ENCODE data around the gene HOXA9. TPM values are rescaled to one million over a fixed set of nuclear protein-coding genes. Genes with fewer than 3 reads are reported as not detected.

HOXA9 gene
- total and polyA plus RNA-seq, 3 experiments from 2014 or later, result not detected

GRCh38 chr7:27126596-27127327 lies 38.6 kb downstream of the HOXA9 start:
- H3K36me3 ChIP-seq (ENCODE audit: insufficient read depth, low read length), result no peaks in the 10 kb centered on the region
- Mint-ChIP-seq H3K9me3 (no peaks in the 10 kb centered on the region), H3K27me3 (peaks cover 32 to 65% of the 10 kb centered on the region in 2 donors), H3K4me3 (peak overlapping the region in 1 of 7 donors; percentile 36), H3K27ac (peak overlapping the region in 1 of 8 donors; percentile 18), H3K4me1 (peaks cover 0 to 3% (median 0%) of the 10 kb centered on the region in 3 donors), H3K36me3 (no peaks in the 10 kb centered on the region)
- CTCF ChIA-PET, result interaction anchor here (0.8 kb wide), 1 partner anchor 24 kb away, joined by 3 read pairs; no protein-coding TSS in a partner anchor
- DNase-seq, result no peak
- H3K9me3 ChIP-seq (ENCODE audit: low read length), result no peaks in the 10 kb centered on the region
- POLR2A ChIA-PET, result no interaction called here
- H3K4me1 ChIP-seq (ENCODE audit: insufficient read depth, low read length), result peaks cover 6% of the 10 kb centered on the region
- H3K4me3 ChIP-seq (ENCODE audit: low read length), result no peak overlapping the region
- H3K27me3 ChIP-seq (ENCODE audit: insufficient read depth, low read length, poor library complexity, severe bottlenecking), result peaks cover 5% of the 10 kb centered on the region
- H3K27ac ChIP-seq (ENCODE audit: low read depth, low read length), result no peak overlapping the region

GRCh38 chr7:27125986-27126394 lies 39.3 kb downstream of the HOXA9 start:
- CTCF ChIA-PET, result no interaction called here
- Histone ChIP-seq H3K9me3 (ENCODE audit: low read length) (no peaks in the 10 kb centered on the region), H3K4me1 (ENCODE audit: insufficient read depth, low read length) (peaks cover under 1% of the 10 kb centered on the region), H3K27me3 (ENCODE audit: insufficient read depth, low read length, poor library complexity, severe bottlenecking) (peaks cover 5% of the 10 kb centered on the region), H3K36me3 (ENCODE audit: insufficient read depth, low read length) (no peaks in the 10 kb centered on the region), H3K27ac (ENCODE audit: low read depth, low read length) (no peak overlapping the region), H3K4me3 (ENCODE audit: low read length) (no peak overlapping the region)
- Mint-ChIP-seq H3K4me3 (no peak overlapping the region), H3K27ac (no peak overlapping the region), H3K36me3 (no peaks in the 10 kb centered on the region), H3K4me1 (no peaks in the 10 kb centered on the region), H3K9me3 (no peaks in the 10 kb centered on the region), H3K27me3 (peaks cover 30 to 59% of the 10 kb centered on the region in 2 donors)
- POLR2A ChIA-PET, result interaction anchor here (0.7 kb wide), 1 partner anchor 148 kb away, joined by 3 read pairs; no protein-coding TSS in a partner anchor
- no peak for DNase-seq

DNA sequence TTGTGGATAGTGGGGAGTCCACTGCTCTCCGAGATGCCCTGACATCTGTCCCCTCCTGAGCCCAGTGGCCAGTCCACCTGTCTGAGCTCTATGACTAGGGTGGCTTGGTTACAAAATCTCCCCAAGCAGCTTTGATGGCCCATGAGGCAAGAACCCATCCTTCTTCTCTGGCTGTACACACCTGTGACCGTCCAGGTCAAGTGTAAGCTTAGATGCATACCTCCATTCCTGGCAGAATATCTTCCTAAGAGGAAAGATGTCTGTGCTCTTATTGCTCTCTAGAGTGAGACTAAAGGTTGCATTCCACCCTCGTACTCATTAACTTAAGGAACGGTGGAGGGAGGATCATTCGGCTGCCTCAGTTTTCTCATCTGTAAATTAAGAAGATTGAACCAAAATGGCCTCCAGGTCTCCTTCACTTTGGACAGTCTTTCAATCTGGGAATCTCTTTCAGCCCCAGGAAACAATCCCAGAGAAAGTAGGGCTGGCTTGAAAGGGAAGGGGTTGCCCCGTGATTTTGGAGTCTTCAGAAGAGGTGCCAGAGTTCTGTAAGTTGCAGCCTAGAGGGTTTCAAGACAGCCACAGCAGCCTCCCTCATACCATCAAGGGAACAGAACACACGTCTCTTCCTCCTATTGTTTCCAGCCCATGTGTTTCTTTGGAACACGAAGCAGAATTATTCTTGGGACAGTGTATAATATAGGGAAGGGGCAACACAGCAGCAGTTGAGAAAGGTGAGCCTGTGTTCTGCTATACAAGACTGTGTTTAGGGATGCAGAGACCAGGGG lies 40.2 kb downstream of the HOXA9 start:
- Histone ChIP-seq H3K27ac (ENCODE audit: low read depth, low read length) (no peak overlapping the region), H3K4me3 (ENCODE audit: low read length) (no peak overlapping the region), H3K36me3 (ENCODE audit: insufficient read depth, low read length) (no peaks in the 10 kb centered on the region), H3K9me3 (ENCODE audit: low read length) (no peaks in the 10 kb centered on the region), H3K4me1 (ENCODE audit: insufficient read depth, low read length) (no peaks in the 10 kb centered on the region), H3K27me3 (ENCODE audit: insufficient read depth, low read length, poor library complexity, severe bottlenecking) (peaks cover 5% of the 10 kb centered on the region)
- Mint-ChIP-seq H3K4me1 (no peaks in the 10 kb centered on the region), H3K27ac (no peak overlapping the region), H3K4me3 (peak overlapping the region in 1 of 7 donors; percentile 13), H3K36me3 (no peaks in the 10 kb centered on the region), H3K9me3 (no peaks in the 10 kb centered on the region), H3K27me3 (peaks cover 30 to 59% of the 10 kb centered on the region in 2 donors)
- ChIA-PET POLR2A (no interaction called here), CTCF (no interaction called here)
- DNase-seq, result no peak

GRCh38 chr7:27124096-27124901 lies 41.0 kb downstream of the HOXA9 start:
- no peak overlapping the region for H3K27ac Mint-ChIP-seq
- Histone ChIP-seq H3K4me3 (ENCODE audit: low read length) (no peak overlapping the region), H3K27ac (ENCODE audit: low read depth, low read length) (no peak overlapping the region), H3K4me1 (ENCODE audit: insufficient read depth, low read length) (no peaks in the 10 kb centered on the region), H3K9me3 (ENCODE audit: low read length) (no peaks in the 10 kb centered on the region), H3K36me3 (ENCODE audit: insufficient read depth, low read length) (no peaks in the 10 kb centered on the region), H3K27me3 (ENCODE audit: insufficient read depth, low read length, poor library complexity, severe bottlenecking) (peaks cover 5% of the 10 kb centered on the region)
- H3K9me3 Mint-ChIP-seq, result no peaks in the 10 kb centered on the region
- DNase-seq, result no peak
- H3K4me3 Mint-ChIP-seq, result peak overlapping the region in 1 of 7 donors; percentile 13
- no peaks in the 10 kb centered on the region for H3K4me1 Mint-ChIP-seq
- no peaks in the 10 kb centered on the region for H3K36me3 Mint-ChIP-seq
- H3K27me3 Mint-ChIP-seq, result peaks cover 30 to 58% of the 10 kb centered on the region in 2 donors
- ChIA-PET POLR2A (no interaction called here), CTCF (no interaction called here)

DNA sequence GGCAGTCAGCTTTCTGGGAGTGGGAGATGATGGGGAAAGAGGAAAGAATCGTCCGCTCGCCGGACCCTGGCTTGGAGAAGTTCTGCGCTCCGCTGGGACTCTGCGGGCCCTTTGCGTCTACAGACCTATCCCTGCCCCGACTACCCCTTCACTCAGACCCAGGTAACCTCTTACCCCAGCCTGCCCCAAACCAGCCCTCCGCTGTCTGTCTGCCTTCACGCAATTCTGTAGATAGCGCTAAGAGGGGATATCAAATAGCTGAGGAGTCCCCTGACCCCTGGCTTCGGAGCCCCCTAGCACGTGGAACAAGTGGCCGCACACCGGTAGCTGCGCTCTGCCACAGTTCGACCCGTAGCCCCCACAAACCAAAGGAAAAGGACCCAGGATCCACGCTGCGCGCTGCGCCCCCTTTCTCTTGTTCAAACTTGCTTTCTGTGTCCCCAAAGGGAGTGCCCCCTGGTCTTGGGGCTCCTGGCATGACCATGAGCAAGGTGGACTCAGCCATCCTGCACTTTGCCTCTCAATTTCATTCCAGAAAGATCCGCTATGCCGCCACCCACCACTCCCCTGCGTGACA lies 41.8 kb downstream of the HOXA9 start:
- Histone ChIP-seq H3K4me1 (ENCODE audit: insufficient read depth, low read length) (no peaks in the 10 kb centered on the region), H3K27me3 (ENCODE audit: insufficient read depth, low read length, poor library complexity, severe bottlenecking) (peaks cover 5% of the 10 kb centered on the region), H3K4me3 (ENCODE audit: low read length) (no peak overlapping the region), H3K9me3 (ENCODE audit: low read length) (no peaks in the 10 kb centered on the region), H3K27ac (ENCODE audit: low read depth, low read length) (no peak overlapping the region), H3K36me3 (ENCODE audit: insufficient read depth, low read length) (no peaks in the 10 kb centered on the region)
- Mint-ChIP-seq H3K4me3 (no peak overlapping the region), H3K36me3 (no peaks in the 10 kb centered on the region), H3K27me3 (peaks cover 26 to 53% of the 10 kb centered on the region in 2 donors), H3K27ac (no peak overlapping the region), H3K4me1 (no peaks in the 10 kb centered on the region), H3K9me3 (no peaks in the 10 kb centered on the region)
- ChIA-PET POLR2A (no interaction called here), CTCF (no interaction called here)
- no peak for DNase-seq

GRCh38 chr7:27123007-27123476 lies 42.3 kb downstream of the HOXA9 start:
- H3K27ac Mint-ChIP-seq, result no peak overlapping the region

DNA sequence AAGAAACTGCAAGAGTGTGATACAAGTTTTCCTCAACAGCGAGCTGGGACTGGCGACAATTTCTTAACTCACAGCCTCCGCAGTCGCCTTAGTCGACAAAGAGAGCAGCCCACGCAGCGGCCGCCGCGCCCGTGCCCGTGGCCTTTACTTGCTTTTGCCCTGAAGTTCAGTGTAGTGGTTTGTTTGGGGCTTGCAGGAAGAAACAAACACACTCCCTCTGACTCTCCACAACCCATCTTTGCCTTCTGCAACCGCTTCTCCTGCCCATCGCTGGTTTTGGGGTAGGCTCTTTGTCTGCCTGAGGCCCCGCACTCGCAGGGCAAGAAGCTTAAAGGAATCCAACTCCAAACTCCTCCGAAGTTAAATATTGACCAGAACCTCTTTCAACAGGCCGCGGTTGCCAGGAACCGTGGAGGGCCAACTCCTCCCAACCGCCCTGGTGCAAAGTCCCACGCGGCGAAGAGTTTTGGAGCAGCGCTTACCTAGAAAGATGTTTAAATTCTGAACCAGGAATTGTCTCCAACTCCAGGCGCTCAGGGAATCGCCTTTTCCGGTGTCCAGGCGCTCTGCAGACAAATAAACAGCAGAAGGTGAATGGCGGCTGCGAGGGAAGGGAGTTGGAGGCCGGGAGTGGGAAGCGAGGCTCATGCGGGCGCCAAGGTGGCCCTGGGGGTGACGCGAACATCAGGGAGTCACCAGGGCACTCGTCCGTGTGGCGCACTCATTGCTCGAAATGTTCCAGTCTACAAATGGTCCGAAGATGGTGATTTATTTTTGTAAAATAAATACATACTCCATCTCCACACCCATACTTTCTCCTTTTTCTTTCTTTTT lies 43.0 kb downstream of the HOXA9 start:
- POLR2A ChIA-PET, result no interaction called here
- H3K36me3 ChIP-seq (ENCODE audit: insufficient read depth, low read length), result no peaks in the 10 kb centered on the region
- H3K4me3 ChIP-seq (ENCODE audit: low read length), result no peak overlapping the region
- H3K27me3 ChIP-seq (ENCODE audit: insufficient read depth, low read length, poor library complexity, severe bottlenecking), result peaks cover 5% of the 10 kb centered on the region
- H3K4me1 ChIP-seq (ENCODE audit: insufficient read depth, low read length), result no peaks in the 10 kb centered on the region
- H3K27ac ChIP-seq (ENCODE audit: low read depth, low read length), result no peak overlapping the region
- H3K9me3 ChIP-seq (ENCODE audit: low read length), result no peaks in the 10 kb centered on the region
- no peaks in the 10 kb centered on the region for H3K9me3 Mint-ChIP-seq
- no peak for DNase-seq
- H3K27ac Mint-ChIP-seq, result no peak overlapping the region
- CTCF ChIA-PET, result no interaction called here
- no peak overlapping the region for H3K4me3 Mint-ChIP-seq
- H3K27me3 Mint-ChIP-seq, result peaks cover 21 to 49% of the 10 kb centered on the region in 2 donors
- no peaks in the 10 kb centered on the region for H3K4me1 Mint-ChIP-seq
- H3K36me3 Mint-ChIP-seq, result no peaks in the 10 kb centered on the region

More at GRCh38 chr7:27123007-27123476, 42.3 kb downstream of the HOXA9 start:
- peaks cover 5% of the 10 kb centered on the region for H3K27me3 ChIP-seq (ENCODE audit: insufficient read depth, low read length, poor library complexity, severe bottlenecking)
- DNase-seq, result no peak
- CTCF ChIA-PET, result no interaction called here
- no peak overlapping the region for H3K27ac ChIP-seq (ENCODE audit: low read depth, low read length)
- no peaks in the 10 kb centered on the region for H3K9me3 ChIP-seq (ENCODE audit: low read length)
- no peaks in the 10 kb centered on the region for H3K4me1 ChIP-seq (ENCODE audit: insufficient read depth, low read length)
- Mint-ChIP-seq H3K4me3 (no peak overlapping the region), H3K36me3 (no peaks in the 10 kb centered on the region), H3K9me3 (no peaks in the 10 kb centered on the region), H3K4me1 (no peaks in the 10 kb centered on the region), H3K27me3 (peaks cover 25 to 53% of the 10 kb centered on the region in 2 donors)
- H3K4me3 ChIP-seq (ENCODE audit: low read length), result no peak overlapping the region
- no peaks in the 10 kb centered on the region for H3K36me3 ChIP-seq (ENCODE audit: insufficient read depth, low read length)
- POLR2A ChIA-PET, result no interaction called here

Measured in CD8-positive, alpha-beta memory T cell (primary cell).